HEK293T (cell line): ENCODE results near the gene RAB40B.
"Not testable (repeated sequence)": the region's sequence is repeated elsewhere in the genome, so short reads cannot be mapped to it uniquely, and the experiment has no call there.

Source experiments
- CTCF ChIA-PET: fragments of 350-600 bp; formaldehyde crosslinking; extraction: SDS; loops from one replicate; lab custom pipeline; 2021; ENCODE audit warnings: antibody characterized with exemption, inconsistent platforms; lab: Yijun Ruan, JAX
- POLR2A ChIA-PET: fragments of 350-600 bp; formaldehyde crosslinking; extraction: SDS; loops from one replicate; lab custom pipeline; 2020; ENCODE audit warnings: antibody characterized with exemption, inconsistent platforms; lab: Yijun Ruan, JAX
- DNase-seq: peaks from one replicate; pipeline ENCODE4 v3.0.0; 2012; ENCODE audit warnings: mixed read lengths; ENCODE audit errors: extremely low spot score
- ARNT ChIP-seq: fragments of 450-650 bp; IDR thresholded peaks from 2 replicates; pipeline ENCODE4 v1.6.1; 2017; ENCODE audit warnings: mild to moderate bottlenecking
- BHLHE40 ChIP-seq: fragments of 450-650 bp; IDR thresholded peaks from 2 replicates; pipeline ENCODE4 v1.6.1; 2016; ENCODE audit warnings: mild to moderate bottlenecking, moderate library complexity, borderline replicate concordance
- CTBP1 ChIP-seq: fragments of 450-650 bp; IDR thresholded peaks from 2 replicates; pipeline ENCODE4 v1.6.1; 2016; ENCODE audit warnings: borderline replicate concordance
- ELF4 ChIP-seq: fragments of 450-650 bp; IDR thresholded peaks from 2 replicates; pipeline ENCODE4 v1.6.1; 2017; ENCODE audit warnings: antibody characterized with exemption
- FOXA1 ChIP-seq: fragments of 450-650 bp; IDR thresholded peaks from 2 replicates; pipeline ENCODE4 v1.6.1; 2016; ENCODE audit warnings: mild to moderate bottlenecking
- FOXK2 ChIP-seq: fragments of 450-650 bp; IDR thresholded peaks from 2 replicates; pipeline ENCODE4 v1.6.1; 2016; ENCODE audit warnings: mild to moderate bottlenecking
- FOXM1 ChIP-seq: fragments of 450-650 bp; IDR thresholded peaks from 2 replicates; pipeline ENCODE4 v1.6.1; 2017; ENCODE audit warnings: mild to moderate bottlenecking, borderline replicate concordance
- HDGF ChIP-seq: fragments of 450-650 bp; IDR thresholded peaks from 2 replicates; pipeline ENCODE4 v1.6.1; 2017; ENCODE audit warnings: antibody characterized with exemption, borderline replicate concordance
- L3MBTL2 ChIP-seq: fragments of 450-650 bp; conservative IDR thresholded peaks from 2 replicates; pipeline ENCODE4 v1.6.1; 2016; ENCODE audit warnings: mild to moderate bottlenecking
- LEF1 ChIP-seq: fragments of 450-650 bp; IDR thresholded peaks from 2 replicates; pipeline ENCODE4 v1.6.1; 2017; ENCODE audit warnings: mild to moderate bottlenecking, borderline replicate concordance
- NFRKB ChIP-seq: fragments of 450-650 bp; IDR thresholded peaks from 2 replicates; pipeline ENCODE4 v1.6.1; 2016; ENCODE audit warnings: mild to moderate bottlenecking, moderate library complexity
- SP1 ChIP-seq: fragments of 450-650 bp; IDR thresholded peaks from 2 replicates; pipeline ENCODE4 v1.6.1; 2017
- SUZ12 ChIP-seq: fragments of 450-650 bp; IDR thresholded peaks from 2 replicates; pipeline ENCODE4 v1.6.1; 2016; ENCODE audit warnings: mild to moderate bottlenecking
- TARDBP ChIP-seq: fragments of 450-650 bp; IDR thresholded peaks from 2 replicates; pipeline ENCODE4 v1.6.1; 2016
- ZNF384 ChIP-seq: fragments of 450-650 bp; IDR thresholded peaks from 2 replicates; pipeline ENCODE4 v1.6.1; 2016
- TF ChIP-seq, protein P1 (sequence below): fragments of 450-650 bp; IDR thresholded peaks from 2 replicates; pipeline ENCODE4 v1.6.1; 2016

Gene RAB40B

GRCh38 chr17:82658331-82658730, 40.2 kb downstream of the RAB40B start:
- DNase-seq: no peak
- CTCF ChIA-PET: interaction anchor here (0.5 kb wide), 1 partner anchor 288 kb away, joined by 3 read pairs; no protein-coding TSS in a partner anchor
- TF ChIP-seq FOXK2 (no peak), FOXM1 (no peak), FOXA1 (no peak), BHLHE40 (no peak), SUZ12 (no peak), ELF4 (no peak), ZNF384 (no peak), CTBP1 (no peak), ARNT (no peak), NFRKB (no peak), TARDBP (no peak), SP1 (no peak), L3MBTL2 (no peak), HDGF (no peak), LEF1 (no peak)
- TF ChIP-seq, protein P1, sequence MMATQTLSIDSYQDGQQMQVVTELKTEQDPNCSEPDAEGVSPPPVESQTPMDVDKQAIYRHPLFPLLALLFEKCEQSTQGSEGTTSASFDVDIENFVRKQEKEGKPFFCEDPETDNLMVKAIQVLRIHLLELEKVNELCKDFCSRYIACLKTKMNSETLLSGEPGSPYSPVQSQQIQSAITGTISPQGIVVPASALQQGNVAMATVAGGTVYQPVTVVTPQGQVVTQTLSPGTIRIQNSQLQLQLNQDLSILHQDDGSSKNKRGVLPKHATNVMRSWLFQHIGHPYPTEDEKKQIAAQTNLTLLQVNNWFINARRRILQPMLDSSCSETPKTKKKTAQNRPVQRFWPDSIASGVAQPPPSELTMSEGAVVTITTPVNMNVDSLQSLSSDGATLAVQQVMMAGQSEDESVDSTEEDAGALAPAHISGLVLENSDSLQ: no peak
- POLR2A ChIA-PET: interaction anchor here (1.0 to 1.2 kb wide), 2 partner anchors 11 to 145 kb away, joined by 3 read pairs; no protein-coding TSS in a partner anchor

DNA sequence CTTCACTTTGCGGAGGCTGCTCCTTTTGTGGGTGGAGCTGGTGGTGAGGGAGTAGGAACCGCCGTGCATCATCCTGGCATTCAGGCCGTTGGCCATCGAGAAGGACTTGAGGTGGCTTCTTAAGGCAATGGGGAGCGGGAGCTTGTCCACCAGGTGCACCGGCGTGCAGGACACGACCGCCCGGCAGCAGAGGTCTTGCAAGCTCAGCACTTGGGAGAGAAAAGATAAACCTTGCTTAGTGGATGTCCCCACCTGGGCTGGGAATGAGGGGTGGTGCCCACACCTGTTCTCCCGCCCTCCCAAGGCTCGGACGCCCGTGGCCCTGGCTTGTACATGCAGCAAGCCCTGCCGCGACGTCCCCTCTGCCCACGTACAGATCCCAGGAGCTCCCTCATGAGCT, 40.6 kb downstream of the RAB40B start:
- DNase-seq: no peak
- ChIA-PET POLR2A (interaction anchor here (1.0 to 1.2 kb wide), 2 partner anchors 11 to 145 kb away, joined by 3 read pairs; no protein-coding TSS in a partner anchor), CTCF (interaction anchor here (0.5 kb wide), 1 partner anchor 287 kb away, joined by 3 read pairs; no protein-coding TSS in a partner anchor)
- no peak for TF ChIP-seq HDGF
- no peak for TF ChIP-seq ELF4
- TF ChIP-seq ARNT: no peak
- TF ChIP-seq, protein P1: no peak
- no peak for TF ChIP-seq FOXK2
- TF ChIP-seq LEF1: no peak
- TF ChIP-seq TARDBP: no peak
- TF ChIP-seq BHLHE40: no peak

- ChIA-PET CTCF (no interaction called here), POLR2A (no interaction called here)
- TF ChIP-seq SUZ12 (no peak), NFRKB (no peak), L3MBTL2 (no peak), FOXM1 (no peak), HDGF (no peak), LEF1 (no peak), BHLHE40 (no peak), SP1 (no peak), ZNF384 (no peak), TARDBP (no peak), CTBP1 (no peak)
- TF ChIP-seq, protein P1: no peak
- no peak for DNase-seq
Observed at GRCh38 chr17:82656266-82656665, 42.2 kb downstream of the RAB40B start.

DNA sequence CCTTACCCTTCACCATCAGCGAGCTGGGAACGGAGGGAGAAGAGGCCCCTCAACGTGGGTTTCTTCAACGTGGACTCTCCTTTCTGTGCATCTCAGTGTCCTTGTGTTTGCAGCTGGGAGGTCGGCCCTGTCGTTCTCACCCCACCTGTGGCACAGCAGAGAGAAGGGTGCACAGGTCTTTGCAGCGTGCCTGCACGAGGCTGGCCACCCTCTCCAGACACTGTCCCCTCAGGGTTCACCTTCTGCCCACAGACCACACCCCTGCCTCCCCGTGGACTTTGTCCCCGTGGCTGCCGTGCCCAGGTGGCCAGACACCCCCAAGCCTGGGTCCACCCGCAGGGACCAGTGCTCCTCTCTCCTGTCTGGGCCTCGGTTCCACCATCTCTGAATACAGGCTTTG, 43.0 kb downstream of the RAB40B start:
- no peak for TF ChIP-seq ELF4
- no peak for TF ChIP-seq CTBP1
- TF ChIP-seq HDGF: no peak
- TF ChIP-seq FOXA1: no peak
- no peak for TF ChIP-seq BHLHE40
- no peak for TF ChIP-seq ARNT
- TF ChIP-seq ZNF384: no peak
- TF ChIP-seq L3MBTL2: no peak
- TF ChIP-seq FOXM1: no peak
- POLR2A ChIA-PET: no interaction called here
- no peak for DNase-seq
- CTCF ChIA-PET: no interaction called here

- ChIA-PET CTCF (no interaction called here), POLR2A (no interaction called here)
- no peak for DNase-seq
Observed at GRCh38 chr17:82655038-82655479, 43.4 kb downstream of the RAB40B start.

GRCh38 chr17:82654611-82655010, 43.9 kb downstream of the RAB40B start:
- DNase-seq, POLR2A ChIA-PET, CTCF ChIA-PET: not testable (repeated sequence)

More at GRCh38 chr17:82655038-82655479, 43.4 kb downstream of the RAB40B start:
- TF ChIP-seq FOXA1 (no peak), HDGF (no peak), TARDBP (no peak), ARNT (no peak), CTBP1 (no peak)
